SIG-M5 treated with dmso at 0.1 percent for 504 hours (cell line): ENCODE measurements around the gene SYMPK.
A peak's percentile ranks its signal among the peaks of the same experiment; 100 is the strongest.

Source experiments
- DNase-seq: peaks from one replicate; lab custom pipeline; 2025; ENCODE audit not compliant: unreplicated experiment; lab: John Stamatoyannopoulos, UW

SYMPK gene

GRCh38 chr19:45886427-45887199 lies 23.7 kb upstream of the SYMPK start:
- peak; percentile 88 for DNase-seq

- DNase-seq = peak; percentile 92
Measured at GRCh38 chr19:45885556-45886426, 22.8 kb upstream of the SYMPK start, which contains the start of gene IRF2BP1. TSS of gene IRF2BP1 (minus strand) at chr19:45886141. CDS start at chr19:45885774, 367 bp downstream.

DNA sequence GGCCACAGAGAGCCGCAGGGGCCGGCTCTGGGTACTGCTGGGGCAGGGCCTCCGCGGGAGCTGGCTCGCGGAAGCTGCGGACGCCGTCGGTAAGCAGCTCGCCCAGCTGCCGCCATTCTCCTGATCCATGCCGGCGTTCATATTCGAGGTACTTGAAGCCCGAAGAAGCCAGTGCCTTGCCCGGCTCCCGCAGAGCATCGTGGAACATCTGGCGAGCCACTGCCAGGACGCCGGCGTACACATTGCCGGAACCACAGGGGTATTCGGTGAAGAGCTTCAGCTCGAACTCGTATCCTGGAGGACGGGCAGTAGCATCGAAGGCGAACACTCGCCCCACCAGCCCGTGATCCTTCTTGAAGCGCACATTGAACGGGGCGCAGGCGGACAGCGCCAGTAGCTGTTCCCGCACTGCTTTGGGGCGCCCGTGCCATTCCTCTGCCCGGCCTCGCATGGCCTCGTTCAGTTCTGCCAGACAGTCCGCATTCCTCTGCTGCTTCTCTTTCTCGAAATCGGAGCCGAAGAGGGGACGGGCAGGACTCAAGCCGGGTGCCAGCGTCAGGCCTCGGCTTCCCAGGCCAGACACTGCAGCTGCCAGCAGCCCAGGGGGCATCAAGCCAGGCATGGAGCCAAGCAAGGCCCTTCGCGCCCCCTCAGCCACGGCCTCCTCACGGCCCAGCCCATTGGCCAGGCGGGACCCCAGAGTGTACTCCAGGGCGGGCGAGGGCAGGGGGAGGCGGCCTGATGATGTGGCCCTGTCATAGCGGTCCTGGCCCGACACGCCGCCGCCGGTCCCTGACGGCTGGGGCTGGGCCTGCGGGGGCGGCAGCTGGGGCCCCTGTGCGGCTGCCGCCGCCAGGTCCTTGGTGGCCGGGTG lies 22.0 kb upstream of the SYMPK start:
- no peak for DNase-seq

DNA sequence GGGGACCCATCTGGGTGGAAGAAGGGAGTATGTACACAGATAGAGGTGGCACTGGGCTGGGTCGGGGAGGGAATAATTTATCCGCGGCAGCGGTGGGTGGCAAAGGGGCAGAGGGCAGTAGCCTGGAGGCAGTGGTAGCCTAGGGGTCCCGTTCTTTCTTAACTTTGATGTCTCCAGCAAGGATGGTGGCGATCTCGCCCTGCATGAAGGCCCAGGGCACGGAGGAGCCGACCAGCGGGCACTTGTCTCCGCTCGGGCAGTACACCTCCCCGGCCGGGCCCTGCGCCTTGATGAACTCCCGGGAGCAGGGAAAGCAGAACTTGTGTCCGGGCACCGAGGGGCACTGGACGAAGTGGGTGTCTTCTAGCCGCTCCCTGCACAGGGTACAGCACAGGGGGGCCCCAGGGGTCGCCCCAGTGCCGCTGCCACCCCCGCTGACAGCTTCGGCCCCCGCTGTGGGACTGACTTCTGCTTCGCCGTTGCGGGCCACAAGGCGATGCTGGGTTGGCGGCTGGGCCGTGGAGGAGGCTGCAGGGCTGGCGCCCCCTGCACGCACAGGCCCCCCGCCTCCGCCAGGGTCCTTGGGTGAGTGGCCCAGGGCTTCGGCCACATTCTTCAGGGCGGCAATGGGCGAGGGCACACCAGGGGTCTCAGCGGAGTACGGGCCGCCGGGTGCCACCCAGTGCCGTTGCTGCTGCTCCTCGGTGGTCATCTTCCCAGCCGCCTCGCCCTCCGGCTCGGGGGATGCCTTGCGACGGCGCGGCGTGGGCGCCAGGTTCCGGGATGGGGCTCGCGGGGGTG lies 21.1 kb upstream of the SYMPK start:
- no peak for DNase-seq

DNA sequence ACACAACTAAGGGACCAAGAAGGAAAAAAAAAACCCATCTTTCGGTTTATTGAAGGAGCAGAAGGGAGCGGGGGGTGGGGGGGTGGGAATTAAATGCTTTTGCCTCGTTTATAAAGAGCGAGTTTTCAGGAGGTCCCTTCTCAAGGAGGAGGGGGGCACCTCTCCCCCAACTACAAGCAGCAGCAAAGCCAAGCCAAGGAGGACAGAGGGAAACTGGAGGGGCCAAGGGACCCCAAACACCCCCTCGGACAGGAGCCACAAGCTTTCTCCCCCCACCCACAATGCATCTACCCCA lies 20.6 kb upstream of the SYMPK start:
- DNase-seq = no peak

GRCh38 chr19:45882652-45883585 lies 20.0 kb upstream of the SYMPK start:
- DNase-seq = peak; percentile 80

DNA sequence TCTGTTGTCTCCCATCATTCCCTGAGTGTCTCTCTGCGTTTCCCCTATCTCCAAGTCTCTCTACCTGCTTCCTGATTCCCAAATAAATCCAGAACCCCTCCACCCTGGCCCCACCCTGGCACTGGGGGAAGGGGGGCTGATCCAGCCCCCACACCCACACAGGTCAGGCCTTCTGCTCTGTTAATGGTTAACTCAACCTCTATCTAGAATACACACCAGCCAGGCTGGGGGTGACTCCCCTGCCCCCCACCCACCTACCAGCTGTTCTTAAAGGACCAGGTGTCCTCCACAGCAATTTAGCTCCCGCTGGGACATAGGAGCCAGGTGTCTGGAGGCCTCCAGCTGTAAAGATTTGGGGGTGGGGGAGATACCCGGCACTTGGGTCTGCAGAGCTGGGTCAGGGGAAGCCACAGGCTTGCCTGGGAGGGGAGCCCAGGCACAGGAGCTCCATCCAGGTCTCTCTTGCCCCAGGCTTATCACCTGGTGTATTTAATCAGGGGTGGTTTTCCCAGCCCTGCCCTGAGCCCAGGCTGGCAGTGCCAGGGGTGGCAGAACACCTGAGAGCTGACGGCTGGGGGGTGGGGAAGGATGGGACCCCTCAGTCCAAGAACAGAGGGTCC lies 19.1 kb upstream of the SYMPK start:
- no peak for DNase-seq

- no peak for DNase-seq
Measured at GRCh38 chr19:45881082-45881908, 18.3 kb upstream of the SYMPK start.

DNA sequence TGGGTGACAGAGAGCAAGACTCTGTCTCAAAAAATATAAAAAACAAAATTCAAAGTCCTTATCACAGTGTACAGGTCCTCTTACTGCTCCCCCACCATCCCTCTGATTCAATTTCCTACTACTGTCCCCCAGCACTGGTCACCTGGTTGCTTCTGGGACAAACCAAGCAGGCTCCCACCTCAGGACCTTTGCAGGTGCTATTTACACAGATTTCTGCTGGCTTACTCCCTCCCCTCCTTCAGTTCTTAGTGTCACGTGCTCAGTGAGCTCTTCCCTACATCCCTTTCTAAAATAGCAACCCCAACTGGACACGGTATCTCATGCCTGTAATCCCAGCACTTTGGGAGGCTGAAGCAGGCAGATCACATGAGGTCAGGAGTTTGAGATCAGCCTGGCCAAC lies 17.0 kb upstream of the SYMPK start:
- DNase-seq = no peak

GRCh38 chr19:45879055-45879454 lies 16.1 kb upstream of the SYMPK start:
- DNase-seq = no peak

- DNase-seq = no peak
Measured at GRCh38 chr19:45878043-45878794, 15.3 kb upstream of the SYMPK start.

DNA sequence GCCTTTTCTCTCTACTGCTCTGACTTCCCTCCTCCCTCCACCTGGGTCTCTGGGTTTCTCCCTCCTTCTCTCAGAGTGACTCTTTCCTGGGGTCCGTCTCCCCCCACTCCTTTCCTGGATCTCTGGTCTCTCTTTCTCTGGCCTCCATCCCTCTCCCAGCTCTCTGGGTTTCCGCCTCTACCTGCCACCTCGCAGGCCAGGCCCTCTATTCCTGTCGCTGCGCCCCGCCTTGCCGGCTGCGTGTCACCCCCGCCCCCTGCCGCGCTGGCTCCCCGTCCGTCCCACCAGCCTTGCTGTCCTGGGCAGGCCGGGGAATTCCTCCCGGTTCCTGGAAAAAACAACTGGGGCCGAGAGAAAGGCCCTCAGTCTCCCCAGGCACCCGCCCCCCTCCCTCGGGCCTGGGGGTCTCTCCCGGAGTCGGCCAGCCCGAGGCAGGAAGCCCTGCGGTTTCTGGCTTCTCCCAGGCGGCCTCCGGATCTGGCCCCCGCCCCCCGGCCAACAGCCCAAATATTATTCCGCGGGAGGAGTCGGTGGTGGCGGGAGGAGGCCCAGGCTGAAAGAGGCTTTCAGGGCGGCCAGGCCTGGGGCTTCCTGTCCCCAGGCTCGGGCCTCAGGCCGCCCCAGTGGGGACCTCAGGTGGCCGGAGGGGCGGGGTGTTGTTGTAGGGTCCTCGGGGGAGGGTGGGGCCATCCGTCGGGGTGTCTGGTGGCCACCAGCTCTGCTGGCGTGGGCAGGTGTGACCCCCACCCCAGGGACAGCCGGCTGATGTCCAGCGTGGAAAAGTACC lies 13.7 kb upstream of the SYMPK start:
- no peak for DNase-seq

DNA sequence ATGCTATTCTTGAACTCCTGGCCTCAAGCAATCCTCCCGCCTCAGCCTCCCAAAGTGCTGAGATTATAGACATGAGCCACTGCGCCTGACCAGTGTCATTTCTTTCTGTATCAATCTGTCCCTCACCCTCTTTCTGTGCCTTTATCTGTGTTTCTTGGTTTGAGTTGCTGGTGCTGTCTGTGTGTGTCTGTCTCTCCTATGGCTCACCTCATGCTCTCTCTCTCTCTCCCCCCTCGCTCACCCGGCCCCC lies 13.1 kb upstream of the SYMPK start:
- DNase-seq = no peak

DNA sequence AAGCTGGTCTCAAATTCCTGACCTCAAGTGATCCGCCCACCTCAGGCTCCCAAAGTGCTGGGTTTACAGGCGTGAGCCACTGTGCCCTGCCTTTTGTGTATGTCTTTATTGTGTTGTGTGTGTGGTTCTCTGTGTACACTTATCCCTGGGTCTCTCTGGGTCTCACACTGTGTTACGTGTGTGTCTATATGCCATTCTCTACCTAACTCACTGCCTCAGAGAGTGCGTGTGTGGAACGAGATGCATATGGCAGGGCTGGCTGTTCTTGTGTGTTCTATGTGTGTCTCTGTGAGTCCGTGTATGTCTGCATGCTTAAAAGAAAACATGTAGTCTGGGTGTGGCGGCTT lies 11.6 kb upstream of the SYMPK start:
- no peak for DNase-seq

DNA sequence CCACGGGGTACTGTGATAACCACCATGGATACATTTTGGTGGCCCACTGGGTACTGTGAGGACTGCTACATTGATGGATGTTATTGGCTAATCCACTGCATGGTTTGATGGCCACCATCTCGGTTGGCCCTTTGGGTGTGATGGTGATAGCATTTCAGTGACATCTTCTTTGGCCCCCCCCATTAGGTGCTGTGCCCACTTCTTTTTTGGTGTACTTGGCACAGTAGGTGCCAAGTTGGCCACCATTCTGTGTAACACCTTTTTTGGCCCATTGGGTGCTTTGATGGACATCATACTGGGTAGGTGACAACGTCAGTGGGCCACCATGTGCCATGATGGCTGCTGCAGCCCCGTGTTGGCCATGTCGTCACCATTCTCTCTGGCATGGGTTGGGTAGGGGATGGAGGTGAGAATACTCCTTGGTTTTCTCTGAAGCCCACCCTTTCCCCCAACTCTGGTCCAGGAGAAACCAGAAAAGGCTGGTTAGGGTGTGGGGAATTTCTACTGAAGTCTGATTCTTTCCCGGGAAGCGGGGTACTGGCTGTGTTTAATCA lies 10.3 kb upstream of the SYMPK start:
- no peak for DNase-seq

DNA sequence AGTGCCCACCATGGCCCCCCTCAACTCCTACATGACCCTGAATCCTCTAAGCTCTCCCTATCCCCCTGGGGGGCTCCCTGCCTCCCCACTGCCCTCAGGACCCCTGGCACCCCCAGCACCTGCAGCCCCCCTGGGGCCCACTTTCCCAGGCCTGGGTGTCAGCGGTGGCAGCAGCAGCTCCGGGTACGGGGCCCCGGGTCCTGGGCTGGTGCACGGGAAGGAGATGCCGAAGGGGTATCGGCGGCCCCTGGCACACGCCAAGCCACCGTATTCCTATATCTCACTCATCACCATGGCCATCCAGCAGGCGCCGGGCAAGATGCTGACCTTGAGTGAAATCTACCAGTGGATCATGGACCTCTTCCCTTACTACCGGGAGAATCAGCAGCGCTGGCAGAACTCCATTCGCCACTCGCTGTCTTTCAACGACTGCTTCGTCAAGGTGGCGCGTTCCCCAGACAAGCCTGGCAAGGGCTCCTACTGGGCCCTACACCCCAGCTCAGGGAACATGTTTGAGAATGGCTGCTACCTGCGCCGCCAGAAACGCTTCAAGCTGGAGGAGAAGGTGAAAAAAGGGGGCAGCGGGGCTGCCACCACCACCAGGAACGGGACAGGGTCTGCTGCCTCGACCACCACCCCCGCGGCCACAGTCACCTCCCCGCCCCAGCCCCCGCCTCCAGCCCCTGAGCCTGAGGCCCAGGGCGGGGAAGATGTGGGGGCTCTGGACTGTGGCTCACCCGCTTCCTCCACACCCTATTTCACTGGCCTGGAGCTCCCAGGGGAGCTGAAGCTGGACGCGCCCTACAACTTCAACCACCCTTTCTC lies 9.4 kb upstream of the SYMPK start:
- no peak for DNase-seq
